Stimulated activated CD8-positive, alpha-beta memory T cell treated with anti-CD3 and anti-CD28 coated beads, Interleukin-15, amount 100 ng/mL, for 1 hour (primary cell): ENCODE results near the gene NME3.

Source experiments
- DNase-seq: peaks from one replicate; pipeline ENCODE4 v3.0.0-alpha.2; 2020; ENCODE audit warnings: low read depth

NME3 gene

DNA sequence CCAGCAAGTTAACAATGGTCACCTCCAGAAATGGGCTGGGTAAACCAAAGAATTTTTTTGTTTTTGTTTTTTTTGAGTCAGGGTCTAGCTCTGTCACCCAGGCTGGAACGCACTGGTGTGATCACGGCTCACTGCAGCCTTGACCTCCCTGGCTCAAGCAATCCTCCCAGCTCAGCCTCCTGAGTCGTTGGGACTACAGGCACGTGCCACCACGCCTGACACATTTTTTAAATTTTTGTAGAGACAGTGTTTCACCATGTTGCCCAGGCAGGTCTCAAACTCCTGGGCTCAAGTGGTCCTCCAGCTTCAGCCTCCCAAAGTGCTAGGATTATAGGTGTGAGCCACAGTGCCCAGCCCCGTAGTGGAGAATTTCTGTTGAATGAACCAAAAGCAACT lies 9.3 kb upstream of the NME3 start:
- no peak for DNase-seq

DNA sequence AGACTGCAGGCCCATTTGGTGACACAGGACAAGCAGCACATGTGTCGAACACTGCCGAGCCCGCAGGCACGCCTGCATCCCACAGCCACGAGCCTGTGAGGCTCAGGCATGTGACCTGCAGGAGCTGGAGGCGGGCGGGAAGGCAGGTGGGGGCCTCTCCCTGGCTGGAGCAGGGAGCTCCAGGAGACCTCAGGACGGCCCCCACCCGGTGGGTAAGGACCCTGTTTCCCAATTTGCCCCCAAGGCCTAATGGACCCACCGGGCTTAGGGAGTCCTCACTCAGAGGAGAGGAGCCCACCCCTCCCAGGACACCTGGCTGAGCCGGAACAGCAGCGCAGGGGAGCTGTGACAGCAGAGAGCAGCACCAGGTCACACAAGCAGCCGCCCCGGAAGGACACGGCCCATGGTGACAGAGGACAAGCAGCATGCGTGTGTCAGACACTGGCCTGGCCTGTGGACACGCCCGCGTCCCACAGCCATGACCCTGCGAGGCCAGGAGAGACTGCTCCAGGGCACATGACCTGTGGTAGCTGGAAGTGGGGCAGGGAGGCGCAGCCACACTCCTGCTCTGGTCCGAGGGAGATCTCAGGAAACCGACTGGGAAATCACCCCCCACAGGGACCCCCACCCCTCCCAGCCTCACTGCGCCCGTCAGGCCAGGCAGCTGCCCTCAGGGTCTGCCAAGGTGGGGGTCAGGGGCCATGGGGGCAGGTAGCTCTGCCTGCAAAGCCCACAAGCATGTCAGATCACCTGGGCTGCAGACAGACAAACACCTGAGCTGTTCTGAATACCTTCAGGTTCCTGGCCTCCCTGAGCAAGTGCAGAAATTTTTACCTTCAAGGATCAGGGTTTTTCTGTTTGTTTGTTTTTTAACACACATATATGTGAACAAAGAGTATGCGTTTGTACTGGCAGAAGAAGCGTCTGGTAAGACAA lies 8.7 kb upstream of the NME3 start:
- no peak for DNase-seq

DNA sequence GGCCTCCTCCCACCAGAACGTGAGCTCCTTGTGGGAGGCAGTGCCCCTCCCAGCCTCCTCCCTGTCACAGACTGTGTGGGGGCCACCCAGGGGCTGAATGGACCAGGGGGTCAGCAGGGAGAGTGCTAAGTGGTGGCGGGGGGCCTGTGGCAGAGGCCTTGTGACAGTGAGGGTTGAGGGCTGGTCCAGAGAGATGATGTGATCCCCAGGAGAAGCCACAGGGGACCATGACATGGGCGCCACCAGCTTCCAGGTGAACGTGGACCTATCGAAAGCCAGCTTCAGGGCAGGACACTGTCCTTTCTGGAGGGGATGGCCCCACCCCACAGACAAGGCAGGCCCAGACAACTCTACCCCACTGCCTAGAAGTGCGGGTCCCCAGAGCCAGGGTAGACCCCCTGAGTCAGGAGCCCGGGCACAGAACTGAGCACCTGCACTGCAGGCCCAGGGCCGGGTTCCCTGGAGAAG lies 7.9 kb upstream of the NME3 start:
- no peak for DNase-seq

DNA sequence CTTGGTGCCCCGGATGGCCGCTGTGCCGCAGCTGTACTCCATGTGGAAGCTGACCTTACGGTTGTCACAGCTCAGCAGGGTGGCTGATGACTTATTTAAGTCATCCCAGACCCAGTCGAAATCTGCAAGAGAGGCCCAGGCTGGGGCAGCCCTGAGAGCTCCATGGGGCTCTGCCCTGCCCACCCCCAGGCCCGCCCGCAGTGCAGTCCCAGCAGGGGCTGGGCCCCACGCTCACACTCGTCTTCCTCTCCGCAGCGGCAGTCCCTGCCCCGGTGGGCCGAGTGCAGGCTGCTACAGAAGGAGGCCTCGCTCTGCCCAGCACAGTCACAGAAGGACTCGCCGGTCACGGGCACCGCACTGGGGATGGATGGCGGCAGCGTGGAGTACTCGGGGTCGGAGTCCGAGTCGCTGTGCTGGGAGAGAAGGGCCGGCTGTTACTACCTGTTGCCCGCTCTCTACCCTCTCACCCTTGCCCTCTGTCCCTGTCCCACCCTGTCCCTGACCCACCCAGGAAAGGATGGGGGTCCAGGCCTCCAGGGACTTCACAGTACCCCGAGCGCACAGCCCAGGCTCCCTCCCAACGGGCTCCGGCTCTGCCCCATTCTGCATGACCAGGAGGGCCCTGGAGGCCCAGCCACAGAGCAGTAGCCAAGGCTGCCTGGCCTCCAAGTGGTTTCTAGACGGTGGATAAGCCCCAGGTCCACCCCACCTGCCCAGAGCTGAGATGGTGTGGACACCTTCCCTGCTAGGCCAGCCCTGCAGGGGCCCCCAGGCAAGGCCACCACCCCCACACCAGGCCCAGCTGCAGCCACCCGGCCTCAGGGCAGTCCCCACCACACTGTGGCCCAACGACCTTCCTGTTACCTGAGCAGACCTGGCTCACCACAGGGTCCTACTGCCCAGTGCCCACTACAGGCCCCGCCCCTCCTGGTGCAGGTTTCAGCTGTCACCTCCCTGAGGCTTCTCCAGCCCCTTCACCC lies 7.1 kb upstream of the NME3 start:
- no peak for DNase-seq

DNA sequence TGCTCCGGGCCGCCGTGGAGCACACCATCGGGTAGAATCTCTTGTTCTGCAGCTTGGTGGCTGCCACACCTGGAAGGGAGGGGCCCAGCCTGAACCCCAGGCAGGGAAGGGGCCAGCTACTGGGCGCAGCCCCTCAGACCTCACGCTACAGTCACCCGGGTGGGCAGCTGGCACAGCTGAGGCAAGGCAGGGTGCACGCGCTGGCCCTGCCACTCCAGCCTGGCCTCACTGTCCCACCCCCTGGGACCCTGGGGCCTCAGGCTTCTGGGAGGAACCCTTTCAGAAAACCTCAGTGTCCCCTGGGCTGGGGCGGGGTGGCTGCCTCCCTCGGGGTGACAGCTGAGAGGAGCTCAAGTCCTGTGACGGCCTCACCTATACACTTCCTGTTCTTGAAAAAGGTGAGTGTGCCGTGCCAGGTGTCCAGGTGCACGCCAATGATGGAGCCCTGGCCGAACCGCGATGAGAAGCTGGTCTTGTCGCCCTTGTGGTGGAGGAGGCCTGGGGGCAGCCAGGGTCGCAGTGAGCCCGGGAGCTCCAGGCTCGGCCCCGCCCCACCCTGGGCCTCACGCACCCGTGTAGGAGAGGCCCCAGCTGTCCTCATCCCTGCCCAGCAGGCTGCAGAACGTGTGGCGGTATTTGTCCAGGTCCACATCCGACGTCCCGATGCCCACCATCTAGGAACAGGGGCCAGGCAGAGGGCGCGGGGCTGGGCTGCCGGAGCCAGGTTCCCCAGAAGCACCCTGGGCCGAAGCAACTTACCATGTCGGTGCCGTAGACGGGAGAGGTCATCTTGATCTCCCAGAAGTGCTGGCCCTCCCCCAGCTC lies 6.2 kb upstream of the NME3 start:
- no peak for DNase-seq

DNA sequence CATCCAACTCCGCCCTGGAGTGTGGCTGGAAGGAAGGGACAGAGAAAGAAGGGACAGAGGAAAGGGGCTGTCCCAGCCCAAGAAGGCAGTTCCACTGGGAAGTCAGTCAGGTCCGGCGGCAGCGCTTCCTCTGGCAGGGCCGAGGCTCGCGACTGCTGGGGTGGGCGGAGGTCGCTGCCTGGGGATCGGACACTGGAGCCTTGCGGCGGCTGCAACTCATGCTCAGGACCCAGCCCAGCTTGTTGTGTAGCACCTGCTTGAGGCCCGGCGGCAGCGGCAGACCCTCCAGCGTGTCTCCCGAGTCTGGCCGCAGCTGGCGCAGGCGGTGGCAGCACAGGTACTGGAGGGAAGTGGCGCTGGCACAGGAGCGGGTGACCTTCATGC lies 5.6 kb upstream of the NME3 start:
- DNase-seq: no peak

DNA sequence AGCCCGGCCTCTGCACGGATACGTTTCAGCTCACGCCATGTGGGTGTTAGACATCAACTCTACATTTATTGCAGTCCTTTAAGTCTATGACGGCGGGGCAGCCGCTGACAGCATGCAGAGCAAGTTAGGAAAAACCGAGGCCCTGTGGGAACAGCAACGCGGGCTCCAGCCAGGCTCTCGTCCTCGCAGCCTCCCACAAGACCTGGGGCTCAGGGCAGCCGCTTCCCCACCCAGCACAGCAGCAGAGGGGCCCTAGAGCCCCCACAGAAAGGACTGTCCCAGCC lies 5.3 kb upstream of the NME3 start:
- no peak for DNase-seq

DNA sequence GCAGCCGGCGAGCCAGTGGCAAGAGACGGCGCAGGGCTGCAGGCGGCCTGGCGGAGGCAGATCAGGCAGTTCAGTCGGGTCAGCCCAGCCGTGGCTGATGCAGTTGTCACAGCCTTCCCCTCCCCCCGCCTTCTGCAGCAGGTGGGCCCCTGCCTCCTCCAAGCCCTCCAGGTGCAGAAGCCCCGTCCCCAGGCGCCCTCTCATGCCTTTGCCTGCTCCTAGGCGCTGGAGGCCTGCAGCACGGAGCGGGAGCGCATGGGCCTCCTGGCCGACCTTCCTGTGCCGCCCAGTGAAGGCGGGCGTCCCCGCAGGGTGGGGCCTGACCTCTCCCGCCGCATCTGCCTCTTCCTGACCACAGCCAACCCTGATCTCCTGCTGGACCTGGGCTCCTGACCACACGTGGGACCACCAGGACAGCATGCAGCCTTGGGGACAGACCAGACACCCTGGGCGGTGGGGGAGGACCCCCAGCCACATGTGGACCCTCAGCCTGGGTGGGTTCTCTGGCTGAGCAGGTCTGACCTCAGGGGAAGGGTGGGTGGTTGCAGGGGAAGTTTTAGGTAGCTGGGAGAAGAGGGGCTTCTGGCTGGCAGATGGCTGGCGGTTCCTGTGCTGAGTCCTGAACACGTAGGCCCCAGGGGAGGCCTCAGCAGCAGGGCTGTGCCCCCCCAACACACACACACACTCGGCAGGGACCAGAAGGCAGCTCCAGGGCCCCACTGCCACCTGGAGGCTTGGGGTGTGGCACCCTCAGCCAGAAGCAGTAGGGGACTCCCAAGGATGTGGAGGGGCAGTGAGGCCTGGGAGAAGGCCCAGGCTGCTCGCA lies 4.7 kb upstream of the NME3 start:
- no peak for DNase-seq

DNA sequence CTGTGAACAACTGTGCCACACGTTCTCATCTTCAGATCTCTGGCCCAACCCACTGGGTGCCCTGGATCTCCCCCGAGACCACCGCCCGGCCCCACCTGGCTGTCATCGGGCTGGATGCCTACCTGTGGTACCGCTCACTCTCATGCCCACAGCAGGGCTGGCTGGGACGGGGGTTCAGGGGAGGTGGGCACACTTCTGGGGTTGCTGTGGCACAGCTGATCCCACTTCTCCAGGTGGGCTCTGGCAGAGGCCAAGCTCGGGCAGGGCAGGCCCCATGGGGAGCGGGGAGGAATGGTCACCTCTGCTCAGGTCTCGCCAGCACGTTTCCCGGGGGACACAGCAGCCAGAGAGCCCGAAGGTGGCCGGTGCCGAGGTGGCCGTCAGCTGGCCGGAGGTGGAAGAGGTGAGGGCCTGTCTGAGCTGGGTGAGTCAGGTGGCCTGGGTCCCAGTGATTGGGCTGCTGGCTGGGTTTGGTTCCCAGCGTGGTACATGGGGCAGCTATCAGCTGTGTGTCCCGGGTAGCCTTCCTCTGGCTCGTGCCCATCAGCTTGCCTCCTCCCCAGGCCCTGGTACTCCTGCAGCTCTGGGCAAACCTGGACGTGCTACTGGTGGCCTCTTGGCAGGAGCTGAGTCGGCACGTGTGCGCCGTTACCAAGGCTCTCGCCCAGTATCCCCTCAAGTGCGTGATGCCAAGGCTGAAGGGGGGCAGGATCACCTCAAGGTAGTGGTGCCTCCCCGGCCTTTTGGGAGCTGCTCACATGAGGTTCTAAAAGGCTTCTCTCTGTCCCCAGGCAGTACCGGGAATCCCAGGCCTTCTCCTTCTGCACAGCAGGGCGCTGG lies 3.9 kb upstream of the NME3 start:
- no peak for DNase-seq

DNA sequence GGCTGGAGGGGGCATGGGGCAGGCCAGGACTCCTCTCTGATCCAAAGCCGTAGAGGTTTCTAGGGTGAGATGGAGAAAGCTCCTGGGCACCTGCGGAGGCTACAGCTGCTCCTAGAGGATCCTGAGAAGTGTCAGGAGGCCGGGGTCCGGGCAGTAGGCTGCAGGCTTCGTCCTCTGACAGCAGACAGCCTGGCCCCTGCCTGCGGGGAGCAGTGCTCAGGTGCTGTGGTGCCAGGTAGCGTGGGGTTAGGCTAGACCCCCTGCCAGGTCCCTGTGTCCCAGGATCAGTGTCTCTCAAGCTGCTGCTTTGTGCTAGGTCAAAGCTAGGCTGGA lies 3.1 kb upstream of the NME3 start:
- no peak for DNase-seq

DNA sequence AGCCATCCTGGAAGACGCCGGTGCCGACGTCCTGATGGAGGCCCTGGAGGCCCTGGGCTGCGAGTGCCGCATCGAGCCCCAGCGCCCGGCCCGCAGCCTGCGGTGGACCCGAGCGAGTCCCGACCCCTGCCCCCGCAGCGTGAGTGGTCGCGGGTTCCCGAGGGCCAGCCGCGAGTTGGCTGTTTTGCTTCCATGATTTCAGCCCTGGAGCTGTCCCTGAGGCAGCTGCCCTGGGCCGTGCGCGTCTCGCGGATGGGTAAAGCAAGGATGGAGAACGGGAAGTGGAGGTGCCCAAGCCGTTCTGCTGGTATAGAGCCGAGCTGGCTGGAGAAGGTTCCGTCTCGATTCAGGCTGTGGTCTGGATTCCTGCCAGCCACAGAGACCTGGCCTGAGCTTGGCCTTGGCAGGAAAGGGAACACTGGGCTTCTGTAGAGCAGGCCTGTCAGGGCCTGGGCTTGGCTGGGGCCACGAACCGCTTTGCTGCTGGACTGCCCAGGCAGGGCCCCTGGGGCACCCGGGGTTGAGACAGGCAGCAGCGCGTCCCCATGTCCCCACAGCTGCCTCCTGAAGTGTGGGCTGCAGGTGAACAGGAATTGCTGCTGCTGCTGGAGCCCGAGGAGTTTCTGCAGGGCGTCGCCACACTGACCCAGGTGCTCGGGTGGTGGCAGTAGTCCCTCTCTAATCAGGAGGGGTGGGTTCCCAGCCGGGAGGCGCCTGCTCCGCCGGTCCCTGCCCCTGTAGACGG lies 2.5 kb upstream of the NME3 start:
- DNase-seq: no peak

DNA sequence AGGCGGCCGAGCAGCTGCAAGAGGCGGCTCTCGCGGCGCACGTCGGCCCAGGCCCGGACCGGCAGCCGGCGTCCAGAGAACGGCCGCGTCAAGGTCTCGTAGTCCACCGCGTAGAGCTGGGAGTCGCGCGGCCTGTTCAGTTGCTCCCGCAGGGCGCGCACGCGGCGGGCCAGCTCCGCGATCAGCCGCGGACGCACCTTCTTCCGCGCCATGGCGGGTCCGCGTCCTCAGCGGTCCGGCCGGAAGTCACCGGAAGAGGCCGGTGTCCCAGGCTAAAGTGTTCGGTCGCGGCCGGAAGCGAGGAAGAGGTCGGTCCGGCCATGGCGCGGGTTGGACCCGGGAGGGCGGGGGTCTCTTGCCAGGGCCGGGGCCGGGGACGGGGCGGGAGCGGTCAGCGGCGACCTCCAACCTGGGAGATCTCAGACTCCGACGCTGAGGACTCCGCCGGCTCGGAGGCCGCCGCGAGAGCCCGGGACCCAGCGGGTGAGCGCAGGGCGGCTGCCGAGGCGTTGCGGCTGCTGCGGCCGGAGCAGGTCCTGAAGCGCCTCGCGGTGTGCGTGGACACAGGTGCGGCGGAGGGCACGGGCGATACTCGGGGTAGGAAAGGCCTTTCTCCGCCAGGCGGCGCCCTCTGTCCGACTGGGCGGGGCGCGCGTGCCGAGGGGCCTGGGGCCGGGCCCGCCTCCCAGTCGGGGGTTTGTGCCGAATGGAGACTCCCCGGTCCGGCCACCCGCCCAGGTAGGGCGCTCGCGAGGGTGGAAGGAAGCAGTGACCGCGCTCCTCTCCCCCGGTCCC lies 1.8 kb upstream of the NME3 start, which contains the start of gene MRPS34:
MRPS34 (minus strand) TSS at position 227 of the 795 bp plus-strand sequence; CDS start at position 212, 15 bp downstream.
- DNase-seq: peak; percentile 55

DNA sequence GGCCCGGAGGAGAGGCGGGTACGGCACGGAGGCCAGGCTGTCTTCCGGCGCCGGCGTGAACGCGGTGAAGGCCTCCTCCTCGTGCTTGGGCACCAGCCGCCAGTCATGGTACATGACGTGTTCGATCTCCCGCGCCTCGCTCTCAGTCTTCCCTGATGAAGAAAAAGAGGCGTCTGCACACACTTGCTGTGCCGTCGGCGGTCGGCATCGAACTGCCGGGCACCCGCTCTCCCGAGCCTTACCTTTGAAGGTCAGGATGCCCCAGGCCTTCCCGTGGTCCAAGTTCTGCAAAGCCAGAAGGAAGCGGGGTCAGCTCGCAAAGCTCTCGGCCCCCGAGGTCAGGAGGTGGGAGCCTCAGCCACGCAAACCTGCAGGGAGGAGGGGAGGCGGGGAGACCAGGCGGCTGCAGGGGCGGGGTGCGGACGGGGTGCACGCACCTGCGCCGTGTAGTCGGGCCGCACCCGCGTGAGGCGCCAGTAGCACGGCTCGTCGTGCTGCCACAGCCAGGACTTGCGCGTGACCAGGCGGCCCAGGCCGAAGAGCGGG lies 1.1 kb upstream of the NME3 start, which contains the start of gene EME2:
EME2 (plus strand) TSS at position 449 of the 546 bp plus-strand sequence. CDS start 418 bp downstream, outside the sequence.
- DNase-seq: no peak

DNA sequence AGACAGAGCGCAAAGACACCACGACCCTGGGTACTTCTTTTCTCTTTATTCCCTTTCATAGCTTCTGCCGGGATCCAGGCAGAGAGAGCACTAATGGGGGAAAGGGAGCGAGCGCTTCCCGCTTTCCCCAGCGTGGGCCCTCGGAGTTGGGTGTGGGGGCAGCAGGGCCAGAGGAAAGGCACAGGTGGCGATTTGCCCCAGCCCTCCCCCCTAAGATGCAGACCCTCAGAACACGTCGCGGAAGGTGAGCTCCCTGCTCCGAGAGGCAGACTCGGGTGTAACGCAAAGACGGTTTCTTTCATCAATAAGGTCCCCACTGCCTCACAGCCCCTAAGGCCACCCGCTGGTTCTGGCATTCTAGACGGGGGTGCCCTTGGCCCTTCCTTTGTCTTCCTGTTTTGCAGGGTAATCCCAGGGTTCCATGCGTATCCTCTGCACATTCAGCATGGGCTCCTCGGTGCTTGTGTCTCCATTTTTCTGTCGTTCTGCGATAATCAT lies 570 bp upstream of the NME3 start:
- DNase-seq: no peak

DNA sequence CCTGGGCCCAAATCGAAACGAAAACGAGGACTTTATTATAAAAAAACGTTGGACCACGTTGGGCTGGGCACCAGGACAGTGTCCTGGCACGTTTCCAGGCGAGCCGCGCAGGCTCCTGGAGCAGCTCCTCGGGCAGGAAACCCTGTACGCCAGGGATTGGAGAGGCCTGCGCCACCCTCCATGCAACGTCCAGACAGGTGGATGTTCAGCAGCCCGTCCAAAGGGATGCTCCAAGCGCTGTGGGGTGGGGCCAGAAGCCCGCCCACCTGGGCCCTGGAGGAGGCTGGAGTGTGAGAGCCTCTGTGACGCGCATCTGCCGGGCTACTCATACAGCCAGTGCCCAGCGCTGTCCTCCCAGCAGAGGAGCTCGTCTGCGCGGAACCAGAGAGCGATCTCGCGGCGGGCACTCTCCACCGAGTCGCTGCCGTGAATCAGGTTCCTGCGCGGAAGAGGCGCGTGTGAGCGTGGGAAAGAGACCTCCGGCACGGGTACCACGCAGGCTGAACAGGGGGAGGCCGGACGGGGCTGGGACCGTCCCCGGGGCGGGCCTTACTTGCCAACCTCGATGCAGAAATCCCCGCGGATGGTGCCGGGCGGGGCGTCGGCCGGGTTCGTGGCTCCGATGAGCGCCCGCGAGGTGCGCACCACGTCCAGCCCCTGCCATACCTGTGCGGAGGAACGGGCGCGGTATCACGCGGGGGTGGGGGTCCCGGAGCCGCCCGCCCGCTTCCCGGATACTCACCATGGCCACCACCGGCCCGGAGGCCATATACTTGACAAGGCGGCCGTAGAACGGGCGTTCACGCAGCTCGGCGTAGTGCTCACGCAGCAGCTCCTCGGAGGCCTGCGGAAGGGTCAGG lies 785 bp downstream of the NME3 start:
- DNase-seq: no peak

DNA sequence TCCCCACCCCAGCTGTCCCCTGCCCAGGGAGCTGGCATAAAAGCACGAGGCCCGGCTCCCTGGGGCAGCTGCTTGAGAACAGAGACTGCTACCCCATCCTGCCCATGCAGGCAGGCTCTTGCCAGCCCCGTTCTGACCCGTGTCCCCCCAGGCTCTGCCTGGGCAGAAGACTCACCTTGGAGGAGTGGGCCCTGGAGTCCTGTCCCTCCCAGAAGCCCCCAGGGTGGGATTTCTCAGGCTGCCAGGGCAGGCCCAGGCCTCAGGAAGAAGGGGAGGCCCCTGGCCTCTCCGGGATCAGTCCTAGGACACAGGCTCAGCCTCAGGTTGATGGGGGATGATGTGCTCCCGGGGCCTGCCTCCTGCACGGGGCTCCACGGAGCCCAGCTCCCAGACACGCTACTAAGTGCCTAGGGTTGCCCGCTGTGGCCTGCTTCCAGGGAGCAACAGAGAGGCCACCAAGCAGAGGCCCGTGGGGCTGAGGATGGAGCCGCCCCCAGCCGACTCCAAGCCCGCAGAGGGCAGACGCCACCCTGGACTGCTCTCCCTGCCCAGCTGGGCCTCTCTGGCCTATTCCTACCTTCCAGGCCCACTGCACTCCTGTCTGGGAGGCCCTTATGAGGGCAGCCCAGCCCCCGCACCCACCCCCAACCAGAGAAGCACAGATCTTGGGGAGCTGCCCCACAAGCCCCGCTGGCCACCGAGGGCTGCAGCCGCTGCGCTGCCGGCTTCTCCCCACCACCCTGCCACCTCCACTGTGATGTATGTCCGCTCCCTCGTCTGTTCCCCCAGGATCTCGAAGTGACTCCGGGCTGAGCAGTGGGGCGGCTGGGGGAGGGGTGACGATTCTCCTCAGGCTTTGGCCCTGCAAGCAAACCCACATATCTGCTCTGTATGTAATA lies 1.7 kb downstream of the NME3 start:
- no peak for DNase-seq
